ENCODE measurements around the gene SLC25A23.

SLC25A23 gene

GRCh38 chr19:6459262-6460098 is at the start of gene SLC25A23:
SLC25A23 (minus strand) TSS chr19:6459792; CDS start chr19:6459628, 164 bp downstream.
- TF ChIP-seq GATA2 (IDR thresholded peaks at IDR 0.05; ENCODE audit: low read depth, low read length) (no peak), GATA3 (IDR thresholded peaks at IDR 0.05; ENCODE audit: low read depth, low read length) (no peak)

- TF ChIP-seq GATA2 (IDR thresholded peaks at IDR 0.05; ENCODE audit: low read depth, low read length) (no peak), GATA3 (IDR thresholded peaks at IDR 0.05; ENCODE audit: low read depth, low read length) (no peak)
Measured at GRCh38 chr19:6503407-6504201, 44.0 kb upstream of the SLC25A23 start.

- no peak for TF ChIP-seq GATA3 (IDR thresholded peaks at IDR 0.05; ENCODE audit: low read depth, low read length)
- no peak for TF ChIP-seq GATA2 (IDR thresholded peaks at IDR 0.05; ENCODE audit: low read depth, low read length)
Measured at GRCh38 chr19:6501740-6502648, 42.4 kb upstream of the SLC25A23 start, which contains the start of gene TUBB4A. TUBB4A (minus strand) TSS chr19:6502309; CDS start chr19:6502212, 97 bp downstream.

GRCh38 chr19:6500837-6501739 is 41.5 kb upstream of the SLC25A23 start:
- TF ChIP-seq GATA3 (IDR thresholded peaks at IDR 0.05; ENCODE audit: low read depth, low read length) (no peak), GATA2 (IDR thresholded peaks at IDR 0.05; ENCODE audit: low read depth, low read length) (no peak)

GRCh38 chr19:6499052-6499790 is 39.6 kb upstream of the SLC25A23 start:
- TF ChIP-seq GATA3 (IDR thresholded peaks at IDR 0.05; ENCODE audit: low read depth, low read length) (no peak), GATA2 (IDR thresholded peaks at IDR 0.05; ENCODE audit: low read depth, low read length) (no peak)

- TF ChIP-seq GATA2 (IDR thresholded peaks at IDR 0.05; ENCODE audit: low read depth, low read length) (no peak), GATA3 (IDR thresholded peaks at IDR 0.05; ENCODE audit: low read depth, low read length) (no peak)
Measured at GRCh38 chr19:6498294-6499036, 38.9 kb upstream of the SLC25A23 start.

- TF ChIP-seq GATA3 (IDR thresholded peaks at IDR 0.05; ENCODE audit: low read depth, low read length) (no peak), GATA2 (IDR thresholded peaks at IDR 0.05; ENCODE audit: low read depth, low read length) (no peak)
Measured at GRCh38 chr19:6495947-6496346, 36.4 kb upstream of the SLC25A23 start.

GRCh38 chr19:6494438-6495036 is 34.9 kb upstream of the SLC25A23 start:
- TF ChIP-seq GATA3 (IDR thresholded peaks at IDR 0.05; ENCODE audit: low read depth, low read length) (no peak), GATA2 (IDR thresholded peaks at IDR 0.05; ENCODE audit: low read depth, low read length) (no peak)

- no peak for TF ChIP-seq GATA3 (IDR thresholded peaks at IDR 0.05; ENCODE audit: low read depth, low read length)
- TF ChIP-seq GATA2 (IDR thresholded peaks at IDR 0.05; ENCODE audit: low read depth, low read length) = no peak
Measured at GRCh38 chr19:6491802-6492592, 32.4 kb upstream of the SLC25A23 start.

GRCh38 chr19:6490134-6490533 is 30.5 kb upstream of the SLC25A23 start:
- TF ChIP-seq GATA2 (IDR thresholded peaks at IDR 0.05; ENCODE audit: low read depth, low read length) (no peak), GATA3 (IDR thresholded peaks at IDR 0.05; ENCODE audit: low read depth, low read length) (no peak)
